ENCODE results near the gene PDE9A. TPM values are rescaled to one million over a fixed set of nuclear protein-coding genes. Genes with fewer than 3 reads are reported as not detected.

PDE9A gene
- total and polyA plus RNA-seq, 2 donors (not counting 1 experiment from before 2014, with no cell fraction given), result 0.34 to 5.8 TPM

GRCh38 chr21:42818328-42818749 lies 164.9 kb downstream of the PDE9A start:
- Mint-ChIP-seq H3K4me1 (no peaks in the 10 kb centered on the region), H3K27me3 (peaks cover 11% of the 10 kb centered on the region), H3K9me3 (ENCODE audit: insufficient read depth) (no peaks in the 10 kb centered on the region), H3K27ac (no peak overlapping the region), H3K4me3 (no peak overlapping the region)
- H3K9me3 ChIP-seq (ENCODE audit: control extremely low read depth in 1 of 3, control insufficient read depth in 2 of 3, insufficient read depth in 1 of 3, low read length in 2 of 3), result peaks cover 0 to 12% (median 2%) of the 10 kb centered on the region in 3 donors
- WGBS (ENCODE audit: insufficient coverage), result no CpG with 5 or more reads among the region's 2 CpGs
- H3K27ac ChIP-seq (ENCODE audit: low read length in 2 of 2), result no peak overlapping the region
- no peaks in the 10 kb centered on the region for H3K79me2 ChIP-seq (ENCODE audit: control insufficient read depth, insufficient read depth, low read length)
- ChIA-PET POLR2A (no interaction called here), CTCF (interaction anchor here (0.8 to 7.2 kb wide), 7 partner anchors 9 to 351 kb away, joined by 3 to 74 read pairs (median 3); no protein-coding TSS in a partner anchor)
- no peak overlapping the region for H3K4me3 ChIP-seq (ENCODE audit: control extremely low read depth in 1 of 5, extremely low read depth in 1 of 5, insufficient read depth in 1 of 5, low read depth in 2 of 5, low read length in 4 of 5)
- peaks cover 0 to 3% (median 1%) of the 10 kb centered on the region in 4 experiments for H3K27me3 ChIP-seq (replicated peaks in 1 of 4; ENCODE audit: control extremely low read depth in 1 of 4, control insufficient read depth in 3 of 4, insufficient read depth in 4 of 4, low read length in 3 of 4)
- peak; percentile 85 for TF ChIP-seq CTCF (IDR thresholded peaks at IDR 0.05)
- no peak for TF ChIP-seq EZH2 (IDR thresholded peaks at IDR 0.05; ENCODE audit: borderline replicate concordance, insufficient read depth, low read depth, low read length, poor library complexity, severe bottlenecking)
- H3K4me1 ChIP-seq (ENCODE audit: control insufficient read depth in 2 of 2, insufficient read depth in 2 of 2, low read length in 2 of 2), result no peaks in the 10 kb centered on the region
- intact Hi-C loops (cut with micrococcal nuclease), result loop anchor here (1.0 to 10.0 kb wide), 3 partner anchors 84 to 226 kb away; no protein-coding TSS in a partner anchor
- no peaks in the 10 kb centered on the region for H3K36me3 ChIP-seq (replicated peaks in 1 of 2; ENCODE audit: control extremely low read depth in 1 of 2, control insufficient read depth in 1 of 2, extremely low read depth in 1 of 2, insufficient read depth in 2 of 2, low read length in 1 of 2)
- peak; percentile 69 for ATAC-seq (ENCODE audit: low read depth)
- no peak overlapping the region for H3K9ac ChIP-seq (ENCODE audit: low read length)
- no peak overlapping the region for H2AFZ ChIP-seq (ENCODE audit: insufficient read depth, low read depth, low read length, poor library complexity, severe bottlenecking)
- no peaks in the 10 kb centered on the region for H4K20me1 ChIP-seq (ENCODE audit: control insufficient read depth, insufficient read depth, low read length, poor library complexity, severe bottlenecking)
- H3K4me2 ChIP-seq (replicated peaks; ENCODE audit: low read depth, low read length, poor library complexity, severe bottlenecking), result no peak overlapping the region
- peak; percentile 70 for DNase-seq

- ChIA-PET POLR2A (no interaction called here), CTCF (interaction anchor here (7.2 kb wide), 1 partner anchor 228 kb away, joined by 74 read pairs; no protein-coding TSS in a partner anchor)
- TF ChIP-seq CTCF (IDR thresholded peaks at IDR 0.05) (no peak), EZH2 (IDR thresholded peaks at IDR 0.05; ENCODE audit: borderline replicate concordance, insufficient read depth, low read depth, low read length, poor library complexity, severe bottlenecking) (no peak)
- no peaks in the 10 kb centered on the region for H3K4me1 Mint-ChIP-seq
- H3K4me3 Mint-ChIP-seq, result no peak overlapping the region
- intact Hi-C loops (cut with micrococcal nuclease), result loop anchor here (5.0 to 10.0 kb wide), 2 partner anchors 85 to 228 kb away; no protein-coding TSS in a partner anchor
- Histone ChIP-seq H4K20me1 (ENCODE audit: control insufficient read depth, insufficient read depth, low read length, poor library complexity, severe bottlenecking) (no peaks in the 10 kb centered on the region), H3K27me3 (replicated peaks in 1 of 4; ENCODE audit: control extremely low read depth in 1 of 4, control insufficient read depth in 3 of 4, insufficient read depth in 4 of 4, low read length in 3 of 4) (peaks cover 0 to 3% (median 1%) of the 10 kb centered on the region in 4 experiments), H3K36me3 (replicated peaks in 1 of 2; ENCODE audit: control extremely low read depth in 1 of 2, control insufficient read depth in 1 of 2, extremely low read depth in 1 of 2, insufficient read depth in 2 of 2, low read length in 1 of 2) (no peaks in the 10 kb centered on the region), H3K4me3 (ENCODE audit: control extremely low read depth in 1 of 5, extremely low read depth in 1 of 5, insufficient read depth in 1 of 5, low read depth in 2 of 5, low read length in 4 of 5) (no peak overlapping the region), H2AFZ (ENCODE audit: insufficient read depth, low read depth, low read length, poor library complexity, severe bottlenecking) (no peak overlapping the region), H3K9me3 (ENCODE audit: control extremely low read depth in 1 of 3, control insufficient read depth in 2 of 3, insufficient read depth in 1 of 3, low read length in 2 of 3) (peaks cover 0 to 8% (median 2%) of the 10 kb centered on the region in 3 donors), H3K4me2 (replicated peaks; ENCODE audit: low read depth, low read length, poor library complexity, severe bottlenecking) (no peak overlapping the region), H3K79me2 (ENCODE audit: control insufficient read depth, insufficient read depth, low read length) (no peaks in the 10 kb centered on the region), H3K9ac (ENCODE audit: low read length) (no peak overlapping the region), H3K27ac (ENCODE audit: low read length in 2 of 2) (no peak overlapping the region), H3K4me1 (ENCODE audit: control insufficient read depth in 2 of 2, insufficient read depth in 2 of 2, low read length in 2 of 2) (no peaks in the 10 kb centered on the region)
- no peak overlapping the region for H3K27ac Mint-ChIP-seq
- WGBS (ENCODE audit: insufficient coverage), result 95% methylated on average over 5 of the region's 7 CpGs
- ATAC-seq (ENCODE audit: low read depth) (no peak), DNase-seq (no peak)
- H3K9me3 Mint-ChIP-seq (ENCODE audit: insufficient read depth), result no peaks in the 10 kb centered on the region
- peaks cover 14% of the 10 kb centered on the region for H3K27me3 Mint-ChIP-seq
Observed at GRCh38 chr21:42819861-42820615, 166.6 kb downstream of the PDE9A start.
